ENCODE results near the gene GALNT16. TPM values are rescaled to one million over a fixed set of nuclear protein-coding genes. Genes with fewer than 3 reads are reported as not detected.

Gene GALNT16
- total and polyA plus RNA-seq, 2 donors (not counting 1 experiment from before 2014, with no cell fraction given): 0.09 to 3.4 TPM

DNA sequence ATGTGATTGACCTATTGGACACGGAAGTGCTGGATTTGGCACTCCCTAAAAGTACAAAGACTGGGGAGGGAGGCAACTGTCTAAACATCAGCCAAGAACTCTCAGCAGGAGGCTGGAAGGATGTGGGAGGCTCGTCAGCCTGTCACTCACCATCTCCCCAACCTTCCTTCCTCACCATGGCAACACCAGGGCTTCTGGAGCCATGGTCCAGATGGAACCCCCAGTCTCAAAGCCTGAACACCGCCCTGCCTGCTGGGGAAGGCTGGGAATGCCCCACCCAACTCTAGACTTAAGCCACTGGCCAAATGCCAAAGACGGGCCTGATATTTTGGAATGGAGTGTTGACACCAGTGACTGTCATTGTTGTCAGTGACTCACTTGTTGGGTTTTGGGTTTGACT, 55.3 kb downstream of the GALNT16 start:
- POLR2A ChIA-PET: interaction anchor here (0.6 kb wide), 1 partner anchor 27 kb away, joined by 3 read pairs; no protein-coding TSS in a partner anchor
- H3K9me3 Mint-ChIP-seq (ENCODE audit: insufficient read depth): peaks cover 7% of the 10 kb centered on the region

DNA sequence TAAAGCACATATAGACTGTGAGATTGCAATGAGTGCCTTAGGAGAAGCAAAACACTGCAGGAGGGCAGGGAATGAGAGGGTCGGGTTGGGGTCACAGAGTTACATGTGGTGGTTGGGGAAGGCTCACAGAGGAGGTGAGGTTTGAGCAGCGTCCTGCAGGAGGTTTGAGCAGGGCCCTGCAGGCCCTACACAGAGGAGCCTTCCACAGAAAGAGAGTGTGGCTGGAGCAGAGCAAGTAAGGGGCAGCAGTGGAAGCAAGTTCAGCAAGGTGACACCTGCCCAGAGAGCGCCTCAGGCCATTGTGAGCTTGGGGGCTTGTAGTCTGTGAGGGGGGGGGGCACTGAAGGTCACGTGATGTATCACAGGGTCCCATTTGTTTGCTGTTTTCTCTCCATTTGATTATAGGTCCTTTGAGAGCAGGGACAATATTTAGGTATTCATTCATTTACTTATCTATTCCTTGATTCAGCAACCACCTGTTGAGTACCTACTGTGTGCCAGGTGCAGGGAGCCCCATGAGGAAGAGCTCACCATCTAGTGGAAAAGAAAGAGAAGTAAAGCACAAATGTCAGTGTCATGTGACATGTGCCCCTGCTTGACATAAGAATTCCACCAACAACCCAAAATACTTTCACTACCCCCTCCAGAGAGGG, 56.6 kb downstream of the GALNT16 start:
- H3K27me3 ChIP-seq (replicated peaks in 1 of 4; ENCODE audit: control extremely low read depth in 1 of 4, control insufficient read depth in 3 of 4, insufficient read depth in 4 of 4, low read length in 3 of 4): peaks cover 0 to 2% (median 0%) of the 10 kb centered on the region in 4 experiments
- no peaks in the 10 kb centered on the region for H4K20me1 ChIP-seq (ENCODE audit: control insufficient read depth, insufficient read depth, low read length, poor library complexity, severe bottlenecking)
- H3K36me3 ChIP-seq (replicated peaks in 1 of 2; ENCODE audit: control extremely low read depth in 1 of 2, control insufficient read depth in 1 of 2, extremely low read depth in 1 of 2, insufficient read depth in 2 of 2, low read length in 1 of 2): no peaks in the 10 kb centered on the region
- ATAC-seq (ENCODE audit: low read depth) (no peak), DNase-seq (no peak)
- no peak overlapping the region for H3K4me2 ChIP-seq (replicated peaks; ENCODE audit: low read depth, low read length, poor library complexity, severe bottlenecking)
- Mint-ChIP-seq H3K27ac (no peak overlapping the region), H3K4me3 (no peak overlapping the region), H3K9me3 (ENCODE audit: insufficient read depth) (peaks cover 7% of the 10 kb centered on the region), H3K27me3 (peaks cover 3% of the 10 kb centered on the region), H3K4me1 (peaks cover 23% of the 10 kb centered on the region)
- TF ChIP-seq, protein P1, sequence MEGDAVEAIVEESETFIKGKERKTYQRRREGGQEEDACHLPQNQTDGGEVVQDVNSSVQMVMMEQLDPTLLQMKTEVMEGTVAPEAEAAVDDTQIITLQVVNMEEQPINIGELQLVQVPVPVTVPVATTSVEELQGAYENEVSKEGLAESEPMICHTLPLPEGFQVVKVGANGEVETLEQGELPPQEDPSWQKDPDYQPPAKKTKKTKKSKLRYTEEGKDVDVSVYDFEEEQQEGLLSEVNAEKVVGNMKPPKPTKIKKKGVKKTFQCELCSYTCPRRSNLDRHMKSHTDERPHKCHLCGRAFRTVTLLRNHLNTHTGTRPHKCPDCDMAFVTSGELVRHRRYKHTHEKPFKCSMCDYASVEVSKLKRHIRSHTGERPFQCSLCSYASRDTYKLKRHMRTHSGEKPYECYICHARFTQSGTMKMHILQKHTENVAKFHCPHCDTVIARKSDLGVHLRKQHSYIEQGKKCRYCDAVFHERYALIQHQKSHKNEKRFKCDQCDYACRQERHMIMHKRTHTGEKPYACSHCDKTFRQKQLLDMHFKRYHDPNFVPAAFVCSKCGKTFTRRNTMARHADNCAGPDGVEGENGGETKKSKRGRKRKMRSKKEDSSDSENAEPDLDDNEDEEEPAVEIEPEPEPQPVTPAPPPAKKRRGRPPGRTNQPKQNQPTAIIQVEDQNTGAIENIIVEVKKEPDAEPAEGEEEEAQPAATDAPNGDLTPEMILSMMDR (IDR thresholded peaks at IDR 0.05): no peak
- no peak for TF ChIP-seq EZH2 (IDR thresholded peaks at IDR 0.05; ENCODE audit: borderline replicate concordance, insufficient read depth, low read depth, low read length, poor library complexity, severe bottlenecking)
- H3K79me2 ChIP-seq (ENCODE audit: control insufficient read depth, insufficient read depth, low read length): no peaks in the 10 kb centered on the region
- H3K4me3 ChIP-seq (ENCODE audit: control extremely low read depth in 1 of 5, extremely low read depth in 1 of 5, insufficient read depth in 1 of 5, low read depth in 2 of 5, low read length in 4 of 5): no peak overlapping the region
- H3K4me1 ChIP-seq (ENCODE audit: control insufficient read depth in 2 of 2, insufficient read depth in 2 of 2, low read length in 2 of 2): peaks cover 8 to 18% of the 10 kb centered on the region in 2 donors
- peaks cover 0 to 8% (median 0%) of the 10 kb centered on the region in 3 donors for H3K9me3 ChIP-seq (ENCODE audit: control extremely low read depth in 1 of 3, control insufficient read depth in 2 of 3, insufficient read depth in 1 of 3, low read length in 2 of 3)
- H2AFZ ChIP-seq (ENCODE audit: insufficient read depth, low read depth, low read length, poor library complexity, severe bottlenecking): no peak overlapping the region
- ChIA-PET CTCF (interaction anchor here (1.2 kb wide), 1 partner anchor 55 kb away, joined by 3 read pairs; no protein-coding TSS in a partner anchor), POLR2A (no interaction called here)
- no peak overlapping the region for H3K27ac ChIP-seq (ENCODE audit: low read length in 2 of 2)
- intact Hi-C loops (cut with micrococcal nuclease): no loop called here
- WGBS (ENCODE audit: insufficient coverage): 94% methylated on average over 3 of the region's 4 CpGs
- no peak overlapping the region for H3K9ac ChIP-seq (ENCODE audit: low read length)

More for the DNA sequence above, 55.3 kb downstream of the GALNT16 start:
- H3K4me1 ChIP-seq (ENCODE audit: control insufficient read depth in 2 of 2, insufficient read depth in 2 of 2, low read length in 2 of 2): peaks cover 8 to 18% of the 10 kb centered on the region in 2 donors
- H3K79me2 ChIP-seq (ENCODE audit: control insufficient read depth, insufficient read depth, low read length): no peaks in the 10 kb centered on the region
- H3K9ac ChIP-seq (ENCODE audit: low read length): no peak overlapping the region
- Mint-ChIP-seq H3K27me3 (peaks cover 9% of the 10 kb centered on the region), H3K4me1 (peaks cover 23% of the 10 kb centered on the region), H3K4me3 (no peak overlapping the region), H3K27ac (no peak overlapping the region)
- ATAC-seq (ENCODE audit: low read depth): no peak
- CTCF ChIA-PET: no interaction called here
- DNase-seq: no peak
- H3K36me3 ChIP-seq (replicated peaks in 1 of 2; ENCODE audit: control extremely low read depth in 1 of 2, control insufficient read depth in 1 of 2, extremely low read depth in 1 of 2, insufficient read depth in 2 of 2, low read length in 1 of 2): no peaks in the 10 kb centered on the region
- no peaks in the 10 kb centered on the region for H4K20me1 ChIP-seq (ENCODE audit: control insufficient read depth, insufficient read depth, low read length, poor library complexity, severe bottlenecking)
- intact Hi-C loops (cut with micrococcal nuclease): no loop called here
- peaks cover 0 to 8% (median 3%) of the 10 kb centered on the region in 4 experiments for H3K27me3 ChIP-seq (replicated peaks in 1 of 4; ENCODE audit: control extremely low read depth in 1 of 4, control insufficient read depth in 3 of 4, insufficient read depth in 4 of 4, low read length in 3 of 4)
- H3K9me3 ChIP-seq (ENCODE audit: control extremely low read depth in 1 of 3, control insufficient read depth in 2 of 3, insufficient read depth in 1 of 3, low read length in 2 of 3): peaks cover 0 to 8% (median 0%) of the 10 kb centered on the region in 3 donors
- H3K4me2 ChIP-seq (replicated peaks; ENCODE audit: low read depth, low read length, poor library complexity, severe bottlenecking): no peak overlapping the region
- 92% methylated on average over 2 of the region's 4 CpGs for WGBS (ENCODE audit: insufficient coverage)
- H3K4me3 ChIP-seq (ENCODE audit: control extremely low read depth in 1 of 5, extremely low read depth in 1 of 5, insufficient read depth in 1 of 5, low read depth in 2 of 5, low read length in 4 of 5): no peak overlapping the region
- H2AFZ ChIP-seq (ENCODE audit: insufficient read depth, low read depth, low read length, poor library complexity, severe bottlenecking): no peak overlapping the region
- no peak overlapping the region for H3K27ac ChIP-seq (ENCODE audit: low read length in 2 of 2)
- TF ChIP-seq EZH2 (IDR thresholded peaks at IDR 0.05; ENCODE audit: borderline replicate concordance, insufficient read depth, low read depth, low read length, poor library complexity, severe bottlenecking): no peak
- TF ChIP-seq, protein P1 (IDR thresholded peaks at IDR 0.05): no peak
